HEK293T (cell line): ENCODE results near the gene IL20.

ENCODE experiments used
- CTCF ChIA-PET: fragments of 350-600 bp; formaldehyde crosslinking; extraction: SDS; loops from one replicate; lab custom pipeline; 2021; ENCODE audit warnings: antibody characterized with exemption, inconsistent platforms; lab: Yijun Ruan, JAX
- POLR2A ChIA-PET: fragments of 350-600 bp; formaldehyde crosslinking; extraction: SDS; loops from one replicate; lab custom pipeline; 2020; ENCODE audit warnings: antibody characterized with exemption, inconsistent platforms; lab: Yijun Ruan, JAX
- DNase-seq: peaks from one replicate; pipeline ENCODE4 v3.0.0; 2012; ENCODE audit warnings: mixed read lengths; ENCODE audit errors: extremely low spot score
- ARNT ChIP-seq: fragments of 450-650 bp; IDR thresholded peaks from 2 replicates; pipeline ENCODE4 v1.6.1; 2017; ENCODE audit warnings: mild to moderate bottlenecking
- BHLHE40 ChIP-seq: fragments of 450-650 bp; IDR thresholded peaks from 2 replicates; pipeline ENCODE4 v1.6.1; 2016; ENCODE audit warnings: mild to moderate bottlenecking, moderate library complexity, borderline replicate concordance
- CTBP1 ChIP-seq: fragments of 450-650 bp; IDR thresholded peaks from 2 replicates; pipeline ENCODE4 v1.6.1; 2016; ENCODE audit warnings: borderline replicate concordance
- ELF4 ChIP-seq: fragments of 450-650 bp; IDR thresholded peaks from 2 replicates; pipeline ENCODE4 v1.6.1; 2017; ENCODE audit warnings: antibody characterized with exemption
- FOXA1 ChIP-seq: fragments of 450-650 bp; IDR thresholded peaks from 2 replicates; pipeline ENCODE4 v1.6.1; 2016; ENCODE audit warnings: mild to moderate bottlenecking
- FOXK2 ChIP-seq: fragments of 450-650 bp; IDR thresholded peaks from 2 replicates; pipeline ENCODE4 v1.6.1; 2016; ENCODE audit warnings: mild to moderate bottlenecking
- FOXM1 ChIP-seq: fragments of 450-650 bp; IDR thresholded peaks from 2 replicates; pipeline ENCODE4 v1.6.1; 2017; ENCODE audit warnings: mild to moderate bottlenecking, borderline replicate concordance
- HDGF ChIP-seq: fragments of 450-650 bp; IDR thresholded peaks from 2 replicates; pipeline ENCODE4 v1.6.1; 2017; ENCODE audit warnings: antibody characterized with exemption, borderline replicate concordance
- L3MBTL2 ChIP-seq: fragments of 450-650 bp; conservative IDR thresholded peaks from 2 replicates; pipeline ENCODE4 v1.6.1; 2016; ENCODE audit warnings: mild to moderate bottlenecking
- LEF1 ChIP-seq: fragments of 450-650 bp; IDR thresholded peaks from 2 replicates; pipeline ENCODE4 v1.6.1; 2017; ENCODE audit warnings: mild to moderate bottlenecking, borderline replicate concordance
- NFRKB ChIP-seq: fragments of 450-650 bp; IDR thresholded peaks from 2 replicates; pipeline ENCODE4 v1.6.1; 2016; ENCODE audit warnings: mild to moderate bottlenecking, moderate library complexity
- PKNOX1 ChIP-seq: fragments of 450-650 bp; IDR thresholded peaks from 2 replicates; pipeline ENCODE4 v1.6.1; 2016
- SP1 ChIP-seq: fragments of 450-650 bp; IDR thresholded peaks from 2 replicates; pipeline ENCODE4 v1.6.1; 2017
- SUZ12 ChIP-seq: fragments of 450-650 bp; IDR thresholded peaks from 2 replicates; pipeline ENCODE4 v1.6.1; 2016; ENCODE audit warnings: mild to moderate bottlenecking
- TARDBP ChIP-seq: fragments of 450-650 bp; IDR thresholded peaks from 2 replicates; pipeline ENCODE4 v1.6.1; 2016
- ZNF384 ChIP-seq: fragments of 450-650 bp; IDR thresholded peaks from 2 replicates; pipeline ENCODE4 v1.6.1; 2016

Gene IL20

GRCh38 chr1:206878456-206878855 is 13.0 kb downstream of the IL20 start:
- no peak for DNase-seq
- POLR2A ChIA-PET: no interaction called here

GRCh38 chr1:206880314-206880713 is 14.9 kb downstream of the IL20 start:
- TF ChIP-seq PKNOX1 (no peak), NFRKB (no peak), FOXM1 (no peak), LEF1 (no peak), BHLHE40 (no peak), ZNF384 (no peak), HDGF (no peak), CTBP1 (no peak), SP1 (no peak)
- no peak for DNase-seq
- POLR2A ChIA-PET: no interaction called here
- CTCF ChIA-PET: no interaction called here

More at GRCh38 chr1:206878456-206878855, 13.0 kb downstream of the IL20 start:
- TF ChIP-seq CTBP1: no peak
- TF ChIP-seq PKNOX1: no peak
- no peak for TF ChIP-seq FOXM1
- no peak for TF ChIP-seq FOXA1
- no peak for TF ChIP-seq ELF4
- TF ChIP-seq FOXK2: no peak
- no peak for TF ChIP-seq SP1
- TF ChIP-seq L3MBTL2: no peak
- no peak for TF ChIP-seq LEF1
- no peak for TF ChIP-seq TARDBP
- no peak for TF ChIP-seq SUZ12
- TF ChIP-seq ZNF384: no peak
- TF ChIP-seq BHLHE40: no peak
- CTCF ChIA-PET: interaction anchor here (0.9 kb wide), 1 partner anchor 30 kb away, joined by 3 read pairs; no protein-coding TSS in a partner anchor

GRCh38 chr1:206882555-206882954 is 17.1 kb downstream of the IL20 start:
- ChIA-PET CTCF (no interaction called here), POLR2A (no interaction called here)
- DNase-seq: no peak
- TF ChIP-seq L3MBTL2 (no peak), PKNOX1 (no peak), CTBP1 (no peak), LEF1 (no peak), ARNT (no peak), SUZ12 (no peak), SP1 (no peak), FOXA1 (no peak), BHLHE40 (no peak), HDGF (no peak)

GRCh38 chr1:206883160-206883559 is 17.7 kb downstream of the IL20 start:
- TF ChIP-seq CTBP1: no peak
- no peak for TF ChIP-seq ZNF384
- TF ChIP-seq HDGF: no peak
- TF ChIP-seq BHLHE40: no peak
- no peak for TF ChIP-seq SUZ12
- TF ChIP-seq FOXM1: no peak
- no peak for TF ChIP-seq PKNOX1
- no peak for TF ChIP-seq ELF4
- TF ChIP-seq FOXK2: no peak
- no peak for TF ChIP-seq LEF1
- no peak for TF ChIP-seq FOXA1
- TF ChIP-seq ARNT: no peak
- TF ChIP-seq SP1: no peak
- DNase-seq: no peak
- ChIA-PET CTCF (no interaction called here), POLR2A (no interaction called here)

GRCh38 chr1:206883876-206884275 is 18.5 kb downstream of the IL20 start:
- no peak for TF ChIP-seq NFRKB
- no peak for TF ChIP-seq ELF4
- CTCF ChIA-PET: interaction anchor here (1.6 kb wide), 1 partner anchor 19 kb away, joined by 4 read pairs; the partner anchor contains the start of gene IL20
- no peak for DNase-seq
- POLR2A ChIA-PET: no interaction called here

- ChIA-PET CTCF (interaction anchor here (1.6 kb wide), 1 partner anchor 20 kb away, joined by 4 read pairs; the partner anchor contains the start of gene IL20), POLR2A (no interaction called here)
- TF ChIP-seq TARDBP (no peak), SP1 (no peak), FOXK2 (no peak), NFRKB (no peak), ARNT (no peak), PKNOX1 (no peak), FOXA1 (no peak), HDGF (no peak), ELF4 (no peak), LEF1 (no peak), SUZ12 (no peak), CTBP1 (no peak), BHLHE40 (no peak), ZNF384 (no peak), L3MBTL2 (no peak), FOXM1 (no peak)
- no peak for DNase-seq
These were observed 20.1 kb downstream of the IL20 start for GRCh38 chr1:206885341-206886060.
